HUES64 (cell line): ENCODE results near the gene DLL4.

ENCODE experiments used
- H3K27ac ChIP-seq: 2 replicates; pipeline ENCODE4 v1.7.0; 2013; ENCODE audit warnings: low read depth, low read length, inconsistent platforms
- H3K27me3 ChIP-seq: 2 replicates; pipeline ENCODE4 v1.6.1; 2013; ENCODE audit warnings: mild to moderate bottlenecking, low read length; ENCODE audit not compliant: insufficient read depth
- H3K36me3 ChIP-seq: 2 replicates; pipeline ENCODE4 v1.6.1; 2013; ENCODE audit warnings: mild to moderate bottlenecking, low read length; ENCODE audit not compliant: insufficient read depth
- H3K4me1 ChIP-seq: 2 replicates; pipeline ENCODE4 v1.6.1; 2013; ENCODE audit warnings: mild to moderate bottlenecking, low read length, moderate library complexity; ENCODE audit not compliant: insufficient read depth
- H3K4me3 ChIP-seq: 2 replicates; pipeline ENCODE4 v1.5.1; 2013; ENCODE audit warnings: mild to moderate bottlenecking, low read length, moderate library complexity
- H3K9ac ChIP-seq: 2 replicates; pipeline ENCODE4 v1.6.1; 2013; ENCODE audit warnings: mild to moderate bottlenecking, low read depth, low read length
- H3K9me3 ChIP-seq: 2 replicates; pipeline ENCODE4 v1.6.1; 2013; ENCODE audit warnings: low read depth, low read length; ENCODE audit not compliant: insufficient read depth
- WGBS: fragments of 150-250, 120-280 bp; methylation state at CpG from one replicate; pipeline ENCODE4 v1.1.7; 2013; ENCODE audit warnings: missing lambda C conversion rate; 5-methylcytosine and 5-hydroxymethylcytosine counted together

Gene DLL4

GRCh38 chr15:40918799-40919392 lies 10.2 kb upstream of the DLL4 start:
- no peak overlapping the region for H3K9ac ChIP-seq
- peaks cover 61% of the 10 kb centered on the region for H3K27me3 ChIP-seq
- 0 out of 2 replicates have a peak, but pooled peaks cover 6% of the 10 kb centered on the region for H3K4me1 ChIP-seq
- H3K4me3 ChIP-seq = no peak overlapping the region
- 75% methylated on average over 19 of the region's 19 CpGs for WGBS
- H3K9me3 ChIP-seq = no peaks in the 10 kb centered on the region
- H3K27ac ChIP-seq = no peak overlapping the region
- H3K36me3 ChIP-seq = no peaks in the 10 kb centered on the region

- Histone ChIP-seq H3K4me3 (no peak overlapping the region), H3K4me1 (peaks cover 7% of the 10 kb centered on the region; the same call in 1 of the 2 replicates), H3K9ac (no peak overlapping the region), H3K27ac (no peak overlapping the region), H3K36me3 (no peaks in the 10 kb centered on the region), H3K9me3 (no peaks in the 10 kb centered on the region), H3K27me3 (peaks cover 92% of the 10 kb centered on the region)
- WGBS = 67% methylated on average over 5 of the region's 5 CpGs
Observed at GRCh38 chr15:40921949-40922607, 7.1 kb upstream of the DLL4 start.

DNA sequence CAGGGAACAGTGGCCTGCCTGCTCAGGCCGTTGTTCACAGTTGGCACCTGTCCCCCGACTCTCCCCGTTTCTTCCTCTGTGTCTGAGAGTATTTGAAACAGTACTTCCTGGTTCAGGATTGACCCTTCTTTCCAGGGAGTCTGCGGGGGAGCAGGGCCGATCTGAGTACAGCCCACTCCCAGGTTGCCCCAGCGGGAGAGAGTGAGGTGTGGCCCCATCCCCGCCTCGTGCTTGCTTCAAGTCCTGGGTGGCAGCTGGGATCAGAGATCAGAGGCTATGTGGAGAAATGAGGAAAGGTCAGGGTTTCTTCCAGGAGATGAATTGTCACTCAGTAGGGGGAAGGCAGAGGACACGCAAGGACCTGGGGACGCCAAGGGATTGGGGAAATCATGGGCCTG lies 6.5 kb upstream of the DLL4 start:
- Histone ChIP-seq H3K27me3 (peaks cover 96% of the 10 kb centered on the region), H3K9me3 (no peaks in the 10 kb centered on the region), H3K4me1 (peaks cover 10% of the 10 kb centered on the region; the same call in 1 of the 2 replicates), H3K36me3 (no peaks in the 10 kb centered on the region), H3K4me3 (no peak overlapping the region), H3K9ac (no peak overlapping the region), H3K27ac (no peak overlapping the region)
- WGBS = 71% methylated on average over 10 of the region's 10 CpGs

GRCh38 chr15:40923551-40923950 lies 5.6 kb upstream of the DLL4 start:
- Histone ChIP-seq H3K27ac (no peak overlapping the region), H3K4me1 (peaks cover 10% of the 10 kb centered on the region; the same call in 1 of the 2 replicates), H3K9ac (no peak overlapping the region), H3K27me3 (peaks cover 97% of the 10 kb centered on the region), H3K9me3 (no peaks in the 10 kb centered on the region), H3K4me3 (no peak overlapping the region), H3K36me3 (no peaks in the 10 kb centered on the region)
- WGBS = 82% methylated on average over 9 of the region's 9 CpGs

DNA sequence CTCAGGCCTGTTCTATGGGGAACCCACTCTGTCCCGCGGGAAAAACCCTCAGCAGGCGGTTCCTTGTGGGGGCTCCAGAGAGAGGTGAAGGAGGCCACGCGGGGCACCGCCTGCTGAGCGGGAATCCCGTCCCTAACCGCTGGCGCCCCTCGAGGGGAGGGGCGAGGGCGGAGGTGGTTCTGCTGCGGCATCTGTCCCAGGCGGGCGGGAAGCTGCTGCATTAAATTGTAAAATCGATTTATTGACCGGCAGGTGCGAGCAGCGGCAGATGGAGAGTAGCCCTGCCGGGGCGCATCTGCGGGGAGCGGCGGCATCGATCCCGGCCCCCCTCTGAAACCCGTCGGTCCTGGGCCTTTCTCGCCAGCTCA lies 3.7 kb upstream of the DLL4 start:
- Histone ChIP-seq H3K9ac (no peak overlapping the region), H3K4me3 (peak overlapping the region; percentile 52; the same call in 1 of the 2 replicates), H3K27ac (no peak overlapping the region), H3K36me3 (no peaks in the 10 kb centered on the region), H3K27me3 (peaks cover 99% of the 10 kb centered on the region), H3K9me3 (no peaks in the 10 kb centered on the region), H3K4me1 (peaks cover 16% of the 10 kb centered on the region)
- WGBS = 2% methylated on average over 30 of the region's 30 CpGs

- H3K27me3 ChIP-seq = peaks cover 99% of the 10 kb centered on the region
- H3K4me3 ChIP-seq = peak overlapping the region; percentile 52
- WGBS = under 1% methylated on average over 61 of the region's 61 CpGs
- H3K27ac ChIP-seq = no peak overlapping the region
- no peaks in the 10 kb centered on the region for H3K36me3 ChIP-seq
- no peaks in the 10 kb centered on the region for H3K9me3 ChIP-seq
- H3K9ac ChIP-seq = no peak overlapping the region
- peaks cover 21% of the 10 kb centered on the region for H3K4me1 ChIP-seq
Observed at GRCh38 chr15:40925863-40926658, 3.1 kb upstream of the DLL4 start.

- Histone ChIP-seq H3K27ac (no peak overlapping the region), H3K4me1 (peaks cover 22% of the 10 kb centered on the region), H3K9me3 (no peaks in the 10 kb centered on the region), H3K36me3 (no peaks in the 10 kb centered on the region), H3K9ac (no peak overlapping the region), H3K4me3 (peak overlapping the region; percentile 52), H3K27me3 (peaks cover 100% of the 10 kb centered on the region)
- 8% methylated on average over 33 of the region's 33 CpGs for WGBS
Observed at GRCh38 chr15:40926659-40927494, 2.3 kb upstream of the DLL4 start.

GRCh38 chr15:40927495-40927872 lies 1.7 kb upstream of the DLL4 start:
- H3K4me1 ChIP-seq = peaks cover 22% of the 10 kb centered on the region
- H3K9ac ChIP-seq = no peak overlapping the region
- peaks cover 100% of the 10 kb centered on the region for H3K27me3 ChIP-seq
- H3K27ac ChIP-seq = no peak overlapping the region
- H3K4me3 ChIP-seq = peak overlapping the region; percentile 24; the same call in 1 of the 2 replicates
- H3K9me3 ChIP-seq = no peaks in the 10 kb centered on the region
- WGBS = 4% methylated on average over 23 of the region's 24 CpGs
- no peaks in the 10 kb centered on the region for H3K36me3 ChIP-seq

DNA sequence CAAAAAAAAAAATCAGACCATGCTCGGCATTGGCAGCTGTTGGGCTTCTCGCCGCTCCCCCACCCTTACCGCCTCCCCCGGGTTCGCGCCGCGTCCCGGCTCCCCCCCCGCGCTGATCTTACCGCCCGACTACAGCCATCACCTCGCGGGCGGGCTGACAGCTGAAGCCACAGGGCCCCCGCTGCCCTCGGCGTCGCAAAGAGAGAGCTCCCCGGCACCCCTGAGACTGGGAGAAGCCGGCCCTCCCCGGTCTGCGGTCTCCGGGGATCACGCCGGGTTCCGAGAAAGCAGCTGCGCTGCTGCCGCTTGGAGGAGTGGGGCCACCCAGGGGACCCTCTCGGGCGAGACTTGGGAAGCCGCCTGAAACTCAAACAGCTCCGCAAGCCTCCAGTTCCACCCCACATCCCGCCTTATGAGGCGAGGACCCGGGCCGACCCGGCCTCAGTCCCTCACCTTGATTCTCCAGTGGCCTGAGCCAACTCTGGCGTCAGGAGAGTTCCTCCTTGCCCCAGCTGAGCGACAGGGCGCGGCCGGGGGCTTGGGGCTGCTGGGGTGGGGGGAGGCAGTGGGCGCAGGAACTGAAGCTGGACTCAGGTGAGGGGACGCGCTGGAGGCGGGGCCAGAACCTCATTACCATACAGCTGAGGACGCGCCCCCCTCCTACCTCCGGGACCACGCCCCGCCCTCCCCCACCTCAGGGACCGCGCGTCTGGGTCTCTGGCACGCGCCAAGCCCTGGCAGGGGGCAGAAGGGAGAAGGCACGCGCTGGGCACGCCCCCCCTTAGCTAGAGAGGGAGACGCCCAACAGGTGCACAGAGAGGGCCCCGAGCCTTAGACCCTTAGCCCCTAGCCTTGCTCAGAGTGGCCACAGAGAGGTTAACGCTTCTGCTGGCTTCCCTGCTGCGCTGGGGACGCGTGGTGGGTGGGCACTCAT lies 1.0 kb upstream of the DLL4 start:
- Histone ChIP-seq H3K9ac (no peak overlapping the region), H3K27ac (no peak overlapping the region), H3K36me3 (no peaks in the 10 kb centered on the region), H3K9me3 (no peaks in the 10 kb centered on the region), H3K4me1 (peaks cover 22% of the 10 kb centered on the region), H3K27me3 (peaks cover 100% of the 10 kb centered on the region), H3K4me3 (peak overlapping the region; percentile 50)
- 2% methylated on average over 60 of the region's 68 CpGs for WGBS
